ENCODE data around the gene PSPH. TPM values are rescaled to one million over a fixed set of nuclear protein-coding genes. Genes with fewer than 3 reads are reported as not detected.
"Not testable (repeated sequence)": the region's sequence is repeated elsewhere in the genome, so short reads cannot be mapped to it uniquely, and the experiment has no call there.

Gene PSPH
- polyA plus RNA-seq, 1 of the 3 experiments (the other 2 are of a cell fraction), result 50.5 TPM

- TF ChIP-seq ZBTB33 (IDR thresholded peaks at IDR 0.05; ENCODE audit: borderline replicate concordance, low read depth) (0 out of 2 replicates have a peak, but pooled peaks have one; percentile 50), TCF12 (IDR thresholded peaks at IDR 0.05) (peak; percentile 99), FOXM1 (IDR thresholded peaks at IDR 0.05; ENCODE audit: low read depth) (peak; percentile 56; the same call in 1 of the 2 replicates), FOSL2 (IDR thresholded peaks at IDR 0.05; ENCODE audit: borderline replicate concordance, low read depth) (no peak), IRF3 (IDR thresholded peaks at IDR 0.05; ENCODE audit: low read depth, low read length) (no peak), USF2 (IDR thresholded peaks at IDR 0.05; ENCODE audit: borderline replicate concordance, low read depth, low read length) (no peak)
Measured at GRCh38 chr7:56048245-56048644, 3.0 kb downstream of the PSPH start (continued).

- ChIA-PET CTCF (interaction anchor here (0.6 to 0.7 kb wide), 2 partner anchors 42 to 281 kb away, joined by 3 read pairs; no protein-coding TSS in a partner anchor), POLR2A (interaction anchor here (0.6 to 0.7 kb wide), 2 partner anchors 13 to 58 kb away, joined by 3 read pairs; partner anchors contain the start of gene CHCHD2)
- 77% methylated on average over 11 of the region's 11 CpGs for WGBS (ENCODE audit: low lambda C conversion rate)
- not testable (repeated sequence) for H3K27me3 ChIP-seq (ENCODE audit: insufficient read depth); H3K36me3 ChIP-seq (replicated peaks in 1 of 2; ENCODE audit: control insufficient read depth in 1 of 2, insufficient read depth in 2 of 2, low read length in 1 of 2); H4K20me1 ChIP-seq (ENCODE audit: insufficient read depth); H3K4me3 ChIP-seq (ENCODE audit: low read depth in 2 of 2, low read length in 1 of 2); H2AFZ ChIP-seq (ENCODE audit: low read depth); DNase-seq; H3K9me3 ChIP-seq; H3K9me2 ChIP-seq
- H3K27ac ChIP-seq (ENCODE audit: low read depth in 2 of 2, low read length in 1 of 2), result peak overlapping the region; percentile 44 to 85; a peak in 3 of 4 replicates
- TF ChIP-seq EP300 (IDR thresholded peaks at IDR 0.05; ENCODE audit: borderline replicate concordance in 1 of 2, low read depth in 1 of 2, low read length in 1 of 2), result peak in 1 of 2 experiments; percentile 29; a peak in 1 of 4 replicates
- H3K4me1 ChIP-seq (ENCODE audit: control insufficient read depth in 1 of 2, insufficient read depth in 2 of 2, low read depth in 1 of 2, low read length in 1 of 2), result peaks cover 16 to 31% of the 10 kb centered on the region in 2 experiments; a peak in 3 of 4 replicates
- peaks cover 50% of the 10 kb centered on the region for H3F3A ChIP-seq (replicated peaks; ENCODE audit: insufficient read depth)
- peaks cover 74% of the 10 kb centered on the region for H3K79me2 ChIP-seq (ENCODE audit: insufficient read depth)
- peak overlapping the region; percentile 87 for H3K4me2 ChIP-seq
- peak overlapping the region; percentile 23; the same call in 1 of the 2 replicates for H3K9ac ChIP-seq
Measured at GRCh38 chr7:56047446-56048116, 3.7 kb downstream of the PSPH start.
